WI38 (cell line): ENCODE results near the gene PAAF1.

Experiments used
- H3K4me3 ChIP-seq: 2 replicates; pipeline ENCODE4 v1.5.1; 2011; ENCODE audit warnings: low read depth, mild to moderate bottlenecking, control low read depth, low read length
- CTCF ChIP-seq: IDR thresholded peaks from 2 replicates; pipeline ENCODE4 v1.5.1; 2012; ENCODE audit warnings: low read depth, mild to moderate bottlenecking, control low read depth, low read length

The PAAF1 gene

DNA sequence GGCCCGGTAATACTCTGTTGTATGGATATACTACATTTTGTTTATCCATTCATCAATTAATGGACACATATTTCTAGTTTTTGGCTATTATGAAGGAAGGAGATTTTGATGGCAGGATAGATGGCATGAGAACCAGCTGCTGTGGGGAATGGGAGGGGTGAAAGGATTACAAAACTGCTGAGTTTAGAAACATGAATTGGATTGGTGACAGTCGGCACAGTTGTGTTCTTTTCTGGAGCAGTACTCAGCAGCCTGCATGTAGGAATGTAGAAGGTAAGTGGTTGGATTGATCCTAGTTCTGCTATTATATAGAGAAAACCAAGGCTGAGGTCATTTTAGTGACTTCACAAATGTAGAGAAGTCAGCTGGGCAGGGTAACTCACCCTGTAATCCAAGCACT is 7.1 kb downstream of the PAAF1 start:
- no peak overlapping the region for H3K4me3 ChIP-seq
- TF ChIP-seq CTCF = no peak

DNA sequence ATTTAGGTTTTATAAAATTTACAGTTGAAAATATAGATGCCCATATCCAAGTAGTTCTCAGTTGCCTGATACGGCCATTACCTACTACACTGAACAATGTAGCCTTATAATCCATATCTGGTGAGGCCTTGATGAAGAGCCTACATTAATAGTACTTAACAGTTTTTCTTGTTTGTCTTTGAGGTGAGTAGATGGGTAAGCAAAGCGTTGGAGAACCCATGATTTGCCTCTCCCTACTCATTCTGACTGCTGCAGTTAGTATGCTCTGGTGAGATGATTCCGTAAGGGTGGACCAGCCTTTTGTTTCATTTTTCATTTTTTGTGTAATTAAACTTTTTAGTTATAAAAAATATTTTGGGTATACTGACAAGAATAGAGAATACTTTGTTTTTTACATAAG is 11.4 kb downstream of the PAAF1 start:
- no peak overlapping the region for H3K4me3 ChIP-seq

DNA sequence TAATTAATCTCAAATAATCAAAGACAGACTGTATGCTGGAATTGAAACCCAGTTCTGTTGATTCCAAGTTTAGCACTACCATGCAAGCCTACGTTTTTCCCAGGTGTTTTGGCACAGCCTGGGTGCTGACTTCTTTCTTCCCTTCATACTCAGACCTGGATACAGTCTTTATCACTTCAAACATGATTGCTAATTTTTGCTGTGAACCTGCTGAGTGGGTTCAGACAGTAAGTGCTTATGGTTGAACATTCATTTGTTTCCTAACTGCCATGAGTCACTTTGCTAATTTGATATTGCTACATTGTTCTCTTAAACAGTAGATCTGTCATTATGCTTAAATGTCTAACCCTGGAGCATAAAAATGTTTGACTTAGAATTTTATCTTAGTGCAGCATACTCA is 12.2 kb downstream of the PAAF1 start:
- no peak for TF ChIP-seq CTCF
- H3K4me3 ChIP-seq = no peak overlapping the region

More for the DNA sequence above, 11.4 kb downstream of the PAAF1 start:
- no peak for TF ChIP-seq CTCF

GRCh38 chr11:73889536-73889935 is 12.7 kb downstream of the PAAF1 start:
- no peak for TF ChIP-seq CTCF
- no peak overlapping the region for H3K4me3 ChIP-seq

DNA sequence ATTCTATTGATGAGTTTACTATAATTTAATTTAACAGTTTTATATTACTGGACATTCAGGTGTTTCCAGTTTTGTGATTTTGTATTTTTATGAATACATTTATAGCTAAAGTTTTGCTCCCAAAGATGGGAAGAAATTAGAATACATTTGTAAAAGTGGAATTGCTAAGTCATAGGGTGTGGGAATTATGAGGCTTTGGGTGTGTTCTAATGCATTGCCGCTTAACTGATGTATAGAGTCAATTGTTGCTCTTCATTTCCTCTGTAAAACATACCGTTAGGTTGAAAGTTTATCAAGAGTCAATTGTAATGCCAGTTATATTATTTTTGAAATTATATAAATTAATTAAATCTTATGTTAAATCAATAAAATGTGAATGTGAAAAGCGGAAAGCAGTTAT is 16.2 kb downstream of the PAAF1 start:
- no peak overlapping the region for H3K4me3 ChIP-seq
- TF ChIP-seq CTCF = no peak

DNA sequence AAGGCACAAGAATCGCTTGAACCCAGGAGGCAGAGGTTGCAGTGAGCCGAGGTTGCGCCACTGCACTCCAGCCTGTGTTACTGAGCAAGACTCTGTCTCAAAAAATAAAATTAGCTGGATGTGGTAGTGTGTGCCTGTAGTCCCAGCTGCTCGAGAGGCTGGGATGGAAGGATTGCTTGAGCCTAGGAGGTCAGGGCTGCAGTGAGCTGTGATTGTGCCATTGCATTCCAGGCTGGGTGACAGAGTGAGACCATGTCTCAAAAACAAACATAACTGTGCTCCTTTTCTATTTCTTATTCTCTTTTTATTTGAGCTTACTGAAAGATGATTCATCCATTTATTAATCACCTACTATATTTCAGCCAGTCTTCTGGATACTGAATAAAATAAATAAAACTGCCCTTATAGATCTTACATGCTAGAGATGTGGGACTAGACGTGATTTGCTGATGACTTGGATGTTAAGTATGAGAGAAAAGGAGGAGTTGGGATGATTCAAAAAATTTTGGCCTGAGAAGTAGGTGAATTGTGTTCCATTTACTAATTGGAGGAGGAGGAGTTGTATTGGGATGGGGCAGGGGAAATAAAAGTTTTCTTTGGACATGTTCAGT is 18.0 kb downstream of the PAAF1 start:
- no peak overlapping the region for H3K4me3 ChIP-seq
- no peak for TF ChIP-seq CTCF

DNA sequence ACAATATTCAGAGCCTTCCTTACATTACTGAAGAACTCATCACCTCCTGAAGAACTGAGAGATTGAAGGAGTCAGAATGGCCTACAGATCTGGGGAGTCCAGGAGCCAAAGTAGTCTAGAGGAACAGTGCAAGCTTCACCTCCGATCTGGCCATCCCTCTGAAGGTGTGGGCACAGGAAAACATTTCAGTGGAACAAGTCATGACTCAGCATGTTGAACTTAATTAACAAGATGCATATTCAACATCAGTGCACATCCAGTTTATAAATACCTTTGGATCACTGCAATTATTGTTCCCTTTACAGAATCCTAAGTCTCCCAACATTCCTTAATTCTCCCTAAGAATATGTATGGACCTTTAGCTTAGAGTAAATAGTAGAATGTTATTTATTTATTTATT is 25.5 kb downstream of the PAAF1 start:
- no peak for TF ChIP-seq CTCF
- no peak overlapping the region for H3K4me3 ChIP-seq
